Right lobe of liver (tissue), 4 donors: ENCODE results near the gene GTSF1L.

Experiments
- POLR2A ChIP-seq: fragments of 450-650 bp; IDR thresholded peaks from one replicate; pipeline ENCODE4 v1.6.1; 2017; ENCODE audit warnings: antibody characterized with exemption, mild to moderate bottlenecking
- TF ChIP-seq, protein P1 (sequence below), 4 donors: fragments of 200-600 bp in 3 of 4; fragments of 450-650 bp in 1 of 4; IDR thresholded peaks; one replicate each; pipeline versions ENCODE4 v1.5.1 to v1.8.0; 2016 to 2022; ENCODE audit warnings: antibody characterized with exemption in 4 of 4, mild to moderate bottlenecking in 2 of 4
- donor health status: DM: no; HTN: no; CAD: no.
- donor health status: DM: no; HTN: no; CAD: no.
- donor health status: DM: no; HTN: yes; CAD: no.

DNA sequence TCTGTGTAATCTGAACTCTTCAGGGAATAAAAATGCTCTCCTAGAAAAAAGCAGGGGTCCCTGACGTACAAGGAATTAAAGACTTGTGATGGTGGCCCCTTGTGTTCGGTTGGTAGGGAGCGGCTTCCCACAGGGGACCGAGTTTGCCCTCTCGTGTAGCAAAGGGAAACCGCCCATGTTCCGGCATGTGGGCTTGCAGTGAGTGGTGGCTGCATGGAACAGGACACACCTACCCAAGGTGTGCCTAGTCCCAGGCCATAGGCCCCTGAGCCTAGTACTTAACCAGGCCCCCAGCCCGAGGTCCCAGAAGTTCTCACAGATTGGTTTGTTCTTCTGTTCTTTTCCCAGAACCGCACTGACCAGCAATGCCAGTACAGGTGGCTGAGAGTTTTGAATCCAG, 44.4 kb downstream of the GTSF1L start:
- TF ChIP-seq, protein P1, sequence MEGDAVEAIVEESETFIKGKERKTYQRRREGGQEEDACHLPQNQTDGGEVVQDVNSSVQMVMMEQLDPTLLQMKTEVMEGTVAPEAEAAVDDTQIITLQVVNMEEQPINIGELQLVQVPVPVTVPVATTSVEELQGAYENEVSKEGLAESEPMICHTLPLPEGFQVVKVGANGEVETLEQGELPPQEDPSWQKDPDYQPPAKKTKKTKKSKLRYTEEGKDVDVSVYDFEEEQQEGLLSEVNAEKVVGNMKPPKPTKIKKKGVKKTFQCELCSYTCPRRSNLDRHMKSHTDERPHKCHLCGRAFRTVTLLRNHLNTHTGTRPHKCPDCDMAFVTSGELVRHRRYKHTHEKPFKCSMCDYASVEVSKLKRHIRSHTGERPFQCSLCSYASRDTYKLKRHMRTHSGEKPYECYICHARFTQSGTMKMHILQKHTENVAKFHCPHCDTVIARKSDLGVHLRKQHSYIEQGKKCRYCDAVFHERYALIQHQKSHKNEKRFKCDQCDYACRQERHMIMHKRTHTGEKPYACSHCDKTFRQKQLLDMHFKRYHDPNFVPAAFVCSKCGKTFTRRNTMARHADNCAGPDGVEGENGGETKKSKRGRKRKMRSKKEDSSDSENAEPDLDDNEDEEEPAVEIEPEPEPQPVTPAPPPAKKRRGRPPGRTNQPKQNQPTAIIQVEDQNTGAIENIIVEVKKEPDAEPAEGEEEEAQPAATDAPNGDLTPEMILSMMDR (IDR thresholded peaks at IDR 0.05), result no peak
- no peak for TF ChIP-seq POLR2A
